Mucosa of gallbladder (tissue), 1 donor: Measurements from ENCODE around the gene C1orf87. TPM values are rescaled to one million over a fixed set of nuclear protein-coding genes. Genes with fewer than 3 reads are reported as not detected.

Experiments
- DNase-seq: peaks from one replicate; pipeline ENCODE4 v3.0.0-alpha.2; 2020; ENCODE audit warnings: low spot score
- total RNA-seq: library from RNA; stranded (reverse); gene quantifications from one replicate; pipeline ENCODE4 v1.2.1, GENCODE V29; 2021
- donor health status: DM: no; HTN: no; CAD: no.

The C1orf87 gene
- total RNA-seq, 1 donor from 2014 or later: not detected

GRCh38 chr1:59948990-59949389 is 124.6 kb downstream of the C1orf87 start:
- no peak for DNase-seq

- DNase-seq: peak; percentile 67
These were observed 126.3 kb downstream of the C1orf87 start for GRCh38 chr1:59947047-59947938.

- DNase-seq: no peak
These were observed 127.8 kb downstream of the C1orf87 start for GRCh38 chr1:59945790-59946189.

Other genes starting within 250 kb of the C1orf87 start
- gene CYP2J2, start 147.0 kb downstream of the C1orf87 start, total RNA-seq: 14.6 TPM